GM23338 (cell line): Measurements from ENCODE around the gene DNAJC1. TPM values are rescaled to one million over a fixed set of nuclear protein-coding genes. Genes with fewer than 3 reads are reported as not detected.

Experiments used
- ATAC-seq: fragments of 200-7000 bp; cut with Tn5 transposase; 3 replicates; pipeline ENCODE4 v1.9.1; 2020
- DNase-seq: peaks from one replicate; pipeline ENCODE4 v3.0.0-alpha.2; 2015; ENCODE audit warnings: low spot score
- H2AFZ ChIP-seq: fragments of 200-600 bp; sonication (generic); 2 replicates; pipeline ENCODE4 v1.8.0; 2016; ENCODE audit warnings: antibody characterized with exemption, mild to moderate bottlenecking, moderate library complexity
- H3F3A ChIP-seq: fragments of 200-600 bp; sonication (generic); replicated peaks from 2 replicates; pipeline ENCODE4 v1.8.0; 2017; ENCODE audit warnings: antibody characterized with exemption, mixed run types, low read depth
- H3K27ac ChIP-seq: fragments of 200-600 bp; sonication (generic); 2 replicates; pipeline ENCODE4 v1.6.1; 2016; ENCODE audit warnings: low read depth
- H3K27me3 ChIP-seq: fragments of 200-600 bp; sonication (generic); 2 replicates; pipeline ENCODE4 v1.8.0; 2016; ENCODE audit warnings: mild to moderate bottlenecking, mixed run types, moderate library complexity; ENCODE audit not compliant: insufficient read depth
- H3K36me3 ChIP-seq: fragments of 200-600 bp; sonication (generic); 2 replicates; pipeline ENCODE4 v1.8.0; 2016; ENCODE audit warnings: mild to moderate bottlenecking; ENCODE audit not compliant: insufficient read depth
- H3K4me1 ChIP-seq: fragments of 200-600 bp; sonication (generic); 2 replicates; pipeline ENCODE4 v1.8.0; 2016; ENCODE audit warnings: mild to moderate bottlenecking, moderate library complexity; ENCODE audit not compliant: insufficient read depth
- H3K4me2 ChIP-seq: fragments of 200-600 bp; sonication (generic); 2 replicates; pipeline ENCODE4 v1.7.1; 2017; ENCODE audit warnings: mixed run types
- H3K4me3 ChIP-seq: fragments of 200-600 bp; sonication (generic); 2 replicates; pipeline ENCODE4 v1.6.1; 2016; ENCODE audit warnings: mixed run types
- H3K79me2 ChIP-seq: fragments of 200-600 bp; sonication (generic); replicated peaks from 2 replicates; pipeline ENCODE4 v1.8.0; 2017; ENCODE audit warnings: mild to moderate bottlenecking; ENCODE audit not compliant: insufficient read depth
- H3K9me2 ChIP-seq: fragments of 200-600 bp; sonication (generic); 2 replicates; pipeline ENCODE4 v1.8.0; 2017; ENCODE audit not compliant: insufficient read depth
- H4K20me1 ChIP-seq: fragments of 200-600 bp; sonication (generic); replicated peaks from 2 replicates; pipeline ENCODE4 v1.8.0; 2017; ENCODE audit warnings: mild to moderate bottlenecking; ENCODE audit not compliant: insufficient read depth
- H3K27ac Mint-ChIP-seq: 2 replicates; pipeline ENCODE4 v1.8.0; 2020; ENCODE audit warnings: inconsistent platforms, mild to moderate bottlenecking, moderate library complexity, mixed read lengths
- H3K27me3 Mint-ChIP-seq: 3 replicates; pipeline ENCODE4 v1.8.0; 2022; ENCODE audit warnings: low read depth, mild to moderate bottlenecking, moderate library complexity, mixed read lengths, inconsistent platforms; ENCODE audit not compliant: insufficient read depth, poor library complexity
- H3K36me3 Mint-ChIP-seq: 3 replicates; pipeline ENCODE4 v1.8.0; 2021; ENCODE audit warnings: low read depth, mild to moderate bottlenecking, inconsistent platforms, moderate library complexity, mixed read lengths
- H3K4me1 Mint-ChIP-seq: 3 replicates; pipeline ENCODE4 v1.8.0; 2020; ENCODE audit warnings: mild to moderate bottlenecking, inconsistent platforms, mixed read lengths
- H3K4me3 Mint-ChIP-seq: 3 replicates; pipeline ENCODE4 v1.8.0; 2021; ENCODE audit warnings: moderate library complexity, mild to moderate bottlenecking, inconsistent platforms, mixed read lengths
- H3K9me3 Mint-ChIP-seq: 3 replicates; pipeline ENCODE4 v1.8.0; 2020; ENCODE audit warnings: moderate library complexity, mild to moderate bottlenecking, inconsistent platforms, mixed read lengths
- CREB1 ChIP-seq: fragments of 250-450 bp; sonication (Bioruptor Pico); IDR thresholded peaks from 2 replicates; pipeline ENCODE4 v1.5.0; 2020; ENCODE audit warnings: low read depth, mild to moderate bottlenecking, moderate library complexity
- EZH2 ChIP-seq: fragments of 200-600 bp; sonication (generic); IDR thresholded peaks from one replicate; pipeline ENCODE4 v1.8.0; 2017; ENCODE audit warnings: antibody characterized with exemption, mild to moderate bottlenecking, low read depth; ENCODE audit not compliant: unreplicated experiment
- EZH2phosphoT487 ChIP-seq: fragments of 200-600 bp; sonication (generic); IDR thresholded peaks from one replicate; pipeline ENCODE4 v1.8.1; 2018; ENCODE audit warnings: antibody characterized with exemption; ENCODE audit not compliant: unreplicated experiment
- JUNB ChIP-seq: IDR thresholded peaks from one replicate; pipeline ENCODE4 v1.6.1; 2016; ENCODE audit warnings: antibody characterized with exemption; ENCODE audit not compliant: unreplicated experiment
- NANOG ChIP-seq: IDR thresholded peaks from 2 replicates; pipeline ENCODE4 v1.6.1; 2016; ENCODE audit warnings: antibody characterized with exemption, borderline replicate concordance
- POLR2AphosphoS5 ChIP-seq: IDR thresholded peaks from 2 replicates; pipeline ENCODE4 v1.6.1; 2016; ENCODE audit warnings: antibody characterized with exemption, low read depth
- STAT1 ChIP-seq: IDR thresholded peaks from one replicate; pipeline ENCODE4 v1.6.1; 2016; ENCODE audit warnings: antibody characterized with exemption; ENCODE audit not compliant: unreplicated experiment
- ZNF114 ChIP-seq: fragments of 250-450 bp; sonication (Bioruptor Pico); IDR thresholded peaks from 2 replicates; pipeline ENCODE4 v1.5.0; 2020; ENCODE audit warnings: mild to moderate bottlenecking, moderate library complexity
- ZNF331 ChIP-seq: fragments of 250-450 bp; sonication (Bioruptor Pico); IDR thresholded peaks from 2 replicates; pipeline ENCODE4 v1.5.0; 2020; ENCODE audit warnings: low read depth, mild to moderate bottlenecking, moderate library complexity
- polyA plus RNA-seq: library from polyadenylated mRNA; unstranded; fragments of >200 nt; fragmentation: Nextera tagmentation; extraction: Ambion mirVana; gene quantifications from 2 replicates; pipeline ENCODE4 v1.2.1, GENCODE V29; 2016
- total RNA-seq: library from RNA; depleted of rRNA; stranded (reverse); fragments of >200 nt; shearing (Covaris generic); gene quantifications from 2 replicates; pipeline ENCODE4 v1.2.3, GENCODE V29; 2014
- TF ChIP-seq, protein P1 (sequence below): IDR thresholded peaks from 2 replicates; pipeline ENCODE4 v1.6.1; 2016; ENCODE audit warnings: antibody characterized with exemption
- TF ChIP-seq, protein P2 (sequence below): IDR thresholded peaks from one replicate; pipeline ENCODE4 v1.6.1; 2018; ENCODE audit warnings: antibody characterized with exemption; ENCODE audit not compliant: unreplicated experiment
- TF ChIP-seq, protein P3 (sequence below): fragments of 250-450 bp; sonication (Bioruptor Pico); IDR thresholded peaks from 2 replicates; pipeline ENCODE4 v1.5.0; 2020; ENCODE audit warnings: mild to moderate bottlenecking, moderate library complexity
- TF ChIP-seq, protein P4 (sequence below), 2 experiments: fragments of 200-600 bp in 1 of 2; sonication (generic) in 1 of 2; conservative IDR thresholded peaks; 2 replicates each; pipeline versions ENCODE4 v1.5.1 to v1.6.1; 2016 to 2017; ENCODE audit warnings: antibody characterized with exemption in 2 of 2, low read depth in 2 of 2, mild to moderate bottlenecking in 2 of 2, moderate library complexity in 1 of 2

DNAJC1 gene
- total and polyA plus RNA-seq, 2 experiments from 2014 or later = 38.6 to 45.3 TPM

DNA sequence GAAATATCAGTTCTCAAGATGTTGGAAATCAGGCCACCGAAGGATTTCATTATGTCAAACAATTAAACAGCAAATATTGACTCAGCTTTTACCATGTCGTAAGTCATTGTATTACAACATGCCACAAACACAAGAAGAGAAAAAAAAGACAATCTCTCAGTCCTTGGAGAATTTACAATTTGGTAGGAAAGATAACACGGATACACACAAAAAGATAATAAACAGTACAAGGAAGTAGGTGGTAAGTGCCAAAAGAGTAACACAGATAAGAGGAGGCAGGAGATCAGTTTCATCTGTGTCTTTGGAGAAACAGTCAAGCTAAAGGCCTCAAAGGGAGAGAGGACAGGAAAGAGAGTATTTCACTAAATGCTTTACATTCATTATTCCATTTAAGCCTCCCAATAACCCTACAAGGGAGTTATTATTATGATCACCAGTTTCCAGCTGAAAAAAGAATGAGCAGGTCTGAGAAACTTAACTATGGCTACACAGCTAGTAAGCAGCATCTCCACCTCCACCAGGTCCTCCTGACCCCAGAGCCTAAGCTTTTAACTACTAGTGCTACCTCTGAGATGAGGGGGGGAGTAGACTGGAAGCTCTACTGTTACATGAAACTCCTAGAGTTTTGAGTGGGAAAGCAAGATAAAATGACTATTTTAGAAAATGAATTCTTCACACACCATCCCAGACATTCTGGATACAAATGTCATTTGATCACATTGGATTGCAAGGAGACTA is 13.9 kb upstream of the DNAJC1 start:
- Histone ChIP-seq H3K4me1 (no peaks in the 10 kb centered on the region), H3K79me2 (no peaks in the 10 kb centered on the region), H3K36me3 (no peaks in the 10 kb centered on the region), H2AFZ (no peak overlapping the region), H3K4me2 (no peak overlapping the region), H3K27me3 (no peaks in the 10 kb centered on the region), H3K4me3 (no peak overlapping the region), H3K27ac (no peak overlapping the region), H3K9me2 (0 out of 2 replicates have a peak, but pooled peaks cover 5% of the 10 kb centered on the region), H4K20me1 (no peaks in the 10 kb centered on the region), H3F3A (no peaks in the 10 kb centered on the region)
- no peaks in the 10 kb centered on the region; the same call in 2 of the 3 replicates for H3K9me3 Mint-ChIP-seq
- no peaks in the 10 kb centered on the region for H3K36me3 Mint-ChIP-seq
- no peak for ATAC-seq
- H3K4me3 Mint-ChIP-seq = no peak overlapping the region
- peaks cover 1% of the 10 kb centered on the region for H3K27me3 Mint-ChIP-seq
- H3K27ac Mint-ChIP-seq = no peak overlapping the region
- TF ChIP-seq JUNB = no peak
- no peak for TF ChIP-seq POLR2AphosphoS5
- TF ChIP-seq, protein P1, sequence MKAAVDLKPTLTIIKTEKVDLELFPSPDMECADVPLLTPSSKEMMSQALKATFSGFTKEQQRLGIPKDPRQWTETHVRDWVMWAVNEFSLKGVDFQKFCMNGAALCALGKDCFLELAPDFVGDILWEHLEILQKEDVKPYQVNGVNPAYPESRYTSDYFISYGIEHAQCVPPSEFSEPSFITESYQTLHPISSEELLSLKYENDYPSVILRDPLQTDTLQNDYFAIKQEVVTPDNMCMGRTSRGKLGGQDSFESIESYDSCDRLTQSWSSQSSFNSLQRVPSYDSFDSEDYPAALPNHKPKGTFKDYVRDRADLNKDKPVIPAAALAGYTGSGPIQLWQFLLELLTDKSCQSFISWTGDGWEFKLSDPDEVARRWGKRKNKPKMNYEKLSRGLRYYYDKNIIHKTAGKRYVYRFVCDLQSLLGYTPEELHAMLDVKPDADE = no peak
- TF ChIP-seq ZNF331 (CRISPR knock-in tag) = no peak
- no peak for TF ChIP-seq STAT1
- no peak for TF ChIP-seq EZH2
- TF ChIP-seq CREB1 = no peak
- TF ChIP-seq, protein P2, sequence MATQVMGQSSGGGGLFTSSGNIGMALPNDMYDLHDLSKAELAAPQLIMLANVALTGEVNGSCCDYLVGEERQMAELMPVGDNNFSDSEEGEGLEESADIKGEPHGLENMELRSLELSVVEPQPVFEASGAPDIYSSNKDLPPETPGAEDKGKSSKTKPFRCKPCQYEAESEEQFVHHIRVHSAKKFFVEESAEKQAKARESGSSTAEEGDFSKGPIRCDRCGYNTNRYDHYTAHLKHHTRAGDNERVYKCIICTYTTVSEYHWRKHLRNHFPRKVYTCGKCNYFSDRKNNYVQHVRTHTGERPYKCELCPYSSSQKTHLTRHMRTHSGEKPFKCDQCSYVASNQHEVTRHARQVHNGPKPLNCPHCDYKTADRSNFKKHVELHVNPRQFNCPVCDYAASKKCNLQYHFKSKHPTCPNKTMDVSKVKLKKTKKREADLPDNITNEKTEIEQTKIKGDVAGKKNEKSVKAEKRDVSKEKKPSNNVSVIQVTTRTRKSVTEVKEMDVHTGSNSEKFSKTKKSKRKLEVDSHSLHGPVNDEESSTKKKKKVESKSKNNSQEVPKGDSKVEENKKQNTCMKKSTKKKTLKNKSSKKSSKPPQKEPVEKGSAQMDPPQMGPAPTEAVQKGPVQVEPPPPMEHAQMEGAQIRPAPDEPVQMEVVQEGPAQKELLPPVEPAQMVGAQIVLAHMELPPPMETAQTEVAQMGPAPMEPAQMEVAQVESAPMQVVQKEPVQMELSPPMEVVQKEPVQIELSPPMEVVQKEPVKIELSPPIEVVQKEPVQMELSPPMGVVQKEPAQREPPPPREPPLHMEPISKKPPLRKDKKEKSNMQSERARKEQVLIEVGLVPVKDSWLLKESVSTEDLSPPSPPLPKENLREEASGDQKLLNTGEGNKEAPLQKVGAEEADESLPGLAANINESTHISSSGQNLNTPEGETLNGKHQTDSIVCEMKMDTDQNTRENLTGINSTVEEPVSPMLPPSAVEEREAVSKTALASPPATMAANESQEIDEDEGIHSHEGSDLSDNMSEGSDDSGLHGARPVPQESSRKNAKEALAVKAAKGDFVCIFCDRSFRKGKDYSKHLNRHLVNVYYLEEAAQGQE = no peak
- no peak for TF ChIP-seq ZNF114
- TF ChIP-seq, protein P3, sequence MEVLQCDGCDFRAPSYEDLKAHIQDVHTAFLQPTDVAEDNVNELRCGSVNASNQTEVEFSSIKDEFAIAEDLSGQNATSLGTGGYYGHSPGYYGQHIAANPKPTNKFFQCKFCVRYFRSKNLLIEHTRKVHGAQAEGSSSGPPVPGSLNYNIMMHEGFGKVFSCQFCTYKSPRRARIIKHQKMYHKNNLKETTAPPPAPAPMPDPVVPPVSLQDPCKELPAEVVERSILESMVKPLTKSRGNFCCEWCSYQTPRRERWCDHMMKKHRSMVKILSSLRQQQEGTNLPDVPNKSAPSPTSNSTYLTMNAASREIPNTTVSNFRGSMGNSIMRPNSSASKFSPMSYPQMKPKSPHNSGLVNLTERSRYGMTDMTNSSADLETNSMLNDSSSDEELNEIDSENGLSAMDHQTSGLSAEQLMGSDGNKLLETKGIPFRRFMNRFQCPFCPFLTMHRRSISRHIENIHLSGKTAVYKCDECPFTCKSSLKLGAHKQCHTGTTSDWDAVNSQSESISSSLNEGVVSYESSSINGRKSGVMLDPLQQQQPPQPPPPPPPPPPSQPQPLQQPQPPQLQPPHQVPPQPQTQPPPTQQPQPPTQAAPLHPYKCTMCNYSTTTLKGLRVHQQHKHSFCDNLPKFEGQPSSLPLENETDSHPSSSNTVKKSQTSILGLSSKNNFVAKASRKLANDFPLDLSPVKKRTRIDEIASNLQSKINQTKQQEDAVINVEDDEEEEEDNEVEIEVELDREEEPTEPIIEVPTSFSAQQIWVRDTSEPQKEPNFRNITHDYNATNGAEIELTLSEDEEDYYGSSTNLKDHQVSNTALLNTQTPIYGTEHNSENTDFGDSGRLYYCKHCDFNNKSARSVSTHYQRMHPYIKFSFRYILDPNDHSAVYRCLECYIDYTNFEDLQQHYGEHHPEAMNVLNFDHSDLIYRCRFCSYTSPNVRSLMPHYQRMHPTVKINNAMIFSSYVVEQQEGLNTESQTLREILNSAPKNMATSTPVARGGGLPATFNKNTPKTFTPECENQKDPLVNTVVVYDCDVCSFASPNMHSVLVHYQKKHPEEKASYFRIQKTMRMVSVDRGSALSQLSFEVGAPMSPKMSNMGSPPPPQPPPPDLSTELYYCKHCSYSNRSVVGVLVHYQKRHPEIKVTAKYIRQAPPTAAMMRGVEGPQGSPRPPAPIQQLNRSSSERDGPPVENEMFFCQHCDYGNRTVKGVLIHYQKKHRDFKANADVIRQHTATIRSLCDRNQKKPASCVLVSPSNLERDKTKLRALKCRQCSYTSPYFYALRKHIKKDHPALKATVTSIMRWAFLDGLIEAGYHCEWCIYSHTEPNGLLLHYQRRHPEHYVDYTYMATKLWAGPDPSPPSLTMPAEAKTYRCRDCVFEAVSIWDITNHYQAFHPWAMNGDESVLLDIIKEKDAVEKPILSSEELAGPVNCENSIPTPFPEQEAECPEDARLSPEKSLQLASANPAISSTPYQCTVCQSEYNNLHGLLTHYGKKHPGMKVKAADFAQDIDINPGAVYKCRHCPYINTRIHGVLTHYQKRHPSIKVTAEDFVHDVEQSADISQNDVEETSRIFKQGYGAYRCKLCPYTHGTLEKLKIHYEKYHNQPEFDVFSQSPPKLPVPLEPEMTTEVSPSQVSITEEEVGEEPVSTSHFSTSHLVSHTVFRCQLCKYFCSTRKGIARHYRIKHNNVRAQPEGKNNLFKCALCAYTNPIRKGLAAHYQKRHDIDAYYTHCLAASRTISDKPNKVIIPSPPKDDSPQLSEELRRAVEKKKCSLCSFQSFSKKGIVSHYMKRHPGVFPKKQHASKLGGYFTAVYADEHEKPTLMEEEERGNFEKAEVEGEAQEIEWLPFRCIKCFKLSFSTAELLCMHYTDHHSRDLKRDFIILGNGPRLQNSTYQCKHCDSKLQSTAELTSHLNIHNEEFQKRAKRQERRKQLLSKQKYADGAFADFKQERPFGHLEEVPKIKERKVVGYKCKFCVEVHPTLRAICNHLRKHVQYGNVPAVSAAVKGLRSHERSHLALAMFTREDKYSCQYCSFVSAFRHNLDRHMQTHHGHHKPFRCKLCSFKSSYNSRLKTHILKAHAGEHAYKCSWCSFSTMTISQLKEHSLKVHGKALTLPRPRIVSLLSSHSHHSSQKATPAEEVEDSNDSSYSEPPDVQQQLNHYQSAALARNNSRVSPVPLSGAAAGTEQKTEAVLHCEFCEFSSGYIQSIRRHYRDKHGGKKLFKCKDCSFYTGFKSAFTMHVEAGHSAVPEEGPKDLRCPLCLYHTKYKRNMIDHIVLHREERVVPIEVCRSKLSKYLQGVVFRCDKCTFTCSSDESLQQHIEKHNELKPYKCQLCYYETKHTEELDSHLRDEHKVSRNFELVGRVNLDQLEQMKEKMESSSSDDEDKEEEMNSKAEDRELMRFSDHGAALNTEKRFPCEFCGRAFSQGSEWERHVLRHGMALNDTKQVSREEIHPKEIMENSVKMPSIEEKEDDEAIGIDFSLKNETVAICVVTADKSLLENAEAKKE (CRISPR knock-in tag) = no peak
- no peak for TF ChIP-seq NANOG
- no peak for TF ChIP-seq EZH2phosphoT487
- TF ChIP-seq, protein P4, sequence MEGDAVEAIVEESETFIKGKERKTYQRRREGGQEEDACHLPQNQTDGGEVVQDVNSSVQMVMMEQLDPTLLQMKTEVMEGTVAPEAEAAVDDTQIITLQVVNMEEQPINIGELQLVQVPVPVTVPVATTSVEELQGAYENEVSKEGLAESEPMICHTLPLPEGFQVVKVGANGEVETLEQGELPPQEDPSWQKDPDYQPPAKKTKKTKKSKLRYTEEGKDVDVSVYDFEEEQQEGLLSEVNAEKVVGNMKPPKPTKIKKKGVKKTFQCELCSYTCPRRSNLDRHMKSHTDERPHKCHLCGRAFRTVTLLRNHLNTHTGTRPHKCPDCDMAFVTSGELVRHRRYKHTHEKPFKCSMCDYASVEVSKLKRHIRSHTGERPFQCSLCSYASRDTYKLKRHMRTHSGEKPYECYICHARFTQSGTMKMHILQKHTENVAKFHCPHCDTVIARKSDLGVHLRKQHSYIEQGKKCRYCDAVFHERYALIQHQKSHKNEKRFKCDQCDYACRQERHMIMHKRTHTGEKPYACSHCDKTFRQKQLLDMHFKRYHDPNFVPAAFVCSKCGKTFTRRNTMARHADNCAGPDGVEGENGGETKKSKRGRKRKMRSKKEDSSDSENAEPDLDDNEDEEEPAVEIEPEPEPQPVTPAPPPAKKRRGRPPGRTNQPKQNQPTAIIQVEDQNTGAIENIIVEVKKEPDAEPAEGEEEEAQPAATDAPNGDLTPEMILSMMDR (conservative IDR thresholded peaks at IDR 0.05; ENCODE audit: low read depth in 2 of 2) = no peak
- no peak for DNase-seq
- H3K4me1 Mint-ChIP-seq = no peaks in the 10 kb centered on the region
